D341Med (cell line): ENCODE data around the gene PLSCR3.
A peak's percentile ranks its signal among the peaks of the same experiment; 100 is the strongest.

Experiments used
- DNase-seq: peaks from one replicate; pipeline ENCODE4 v3.0.0; 2012; ENCODE audit warnings: low spot score

The PLSCR3 gene

GRCh38 chr17:7405350-7406234 lies 11.3 kb upstream of the PLSCR3 start:
- peak; percentile 43 for DNase-seq

GRCh38 chr17:7404737-7405349 lies 10.5 kb upstream of the PLSCR3 start:
- peak; percentile 81 for DNase-seq

- peak; percentile 85 for DNase-seq
Observed at GRCh38 chr17:7403977-7404736, 9.8 kb upstream of the PLSCR3 start, which contains the start of gene TMEM256. TMEM256 (minus strand) TSS chr17:7404097; CDS start chr17:7404084, 13 bp downstream.

GRCh38 chr17:7403727-7403976 lies 9.3 kb upstream of the PLSCR3 start:
- DNase-seq, result no peak

- DNase-seq, result peak; percentile 51
Observed at GRCh38 chr17:7403043-7403726, 8.9 kb upstream of the PLSCR3 start.

- DNase-seq, result no peak
Observed at GRCh38 chr17:7398612-7399011, 4.3 kb upstream of the PLSCR3 start.

- DNase-seq, result no peak
Observed at GRCh38 chr17:7396147-7396546, 1.8 kb upstream of the PLSCR3 start.

- DNase-seq, result peak; percentile 66
Observed at GRCh38 chr17:7393613-7394451, 493 bp downstream of the PLSCR3 start.

GRCh38 chr17:7392696-7393612 lies 1.4 kb downstream of the PLSCR3 start:
- DNase-seq, result no peak

GRCh38 chr17:7391307-7391706 lies 3.0 kb downstream of the PLSCR3 start:
- DNase-seq, result no peak

- DNase-seq, result no peak
Observed at GRCh38 chr17:7389924-7390910, 4.1 kb downstream of the PLSCR3 start.

GRCh38 chr17:7388856-7389255 lies 5.5 kb downstream of the PLSCR3 start:
- no peak for DNase-seq

GRCh38 chr17:7384489-7385081 lies 9.7 kb downstream of the PLSCR3 start:
- peak; percentile 8 for DNase-seq

- DNase-seq, result no peak
Observed at GRCh38 chr17:7383742-7384488, 10.4 kb downstream of the PLSCR3 start.

- no peak for DNase-seq
Observed at GRCh38 chr17:7383371-7383741, 11.0 kb downstream of the PLSCR3 start.

GRCh38 chr17:7382901-7383300 lies 11.4 kb downstream of the PLSCR3 start:
- DNase-seq, result no peak

GRCh38 chr17:7380855-7381683 lies 13.3 kb downstream of the PLSCR3 start, which contains the start of gene TNK1:
TNK1 (plus strand) TSS chr17:7381089; CDS start chr17:7382927, 1,838 bp downstream.
- peak; percentile 74 for DNase-seq
